OCI-LY1 (cell line): ENCODE measurements around the gene AK2.

ENCODE experiments used
- EZH2 ChIP-seq: fragments of 200-600 bp; sonication (generic), shearing (Covaris generic); IDR thresholded peaks from 2 replicates; pipeline ENCODE4 v1.8.0; 2017; ENCODE audit warnings: borderline replicate concordance, mixed run types, mild to moderate bottlenecking, antibody characterized with exemption, low read length, moderate library complexity, mixed read lengths
- TF ChIP-seq, protein P1 (sequence below): fragments of 200-600 bp; sonication (generic), shearing (Covaris generic); IDR thresholded peaks from 2 replicates; pipeline ENCODE4 v1.5.1; 2017; ENCODE audit warnings: mild to moderate bottlenecking, antibody characterized with exemption, low read length, moderate library complexity, mixed read lengths

GRCh38 chr1:33043267-33044092 lies 6.8 kb upstream of the AK2 start:
- TF ChIP-seq, protein P1, sequence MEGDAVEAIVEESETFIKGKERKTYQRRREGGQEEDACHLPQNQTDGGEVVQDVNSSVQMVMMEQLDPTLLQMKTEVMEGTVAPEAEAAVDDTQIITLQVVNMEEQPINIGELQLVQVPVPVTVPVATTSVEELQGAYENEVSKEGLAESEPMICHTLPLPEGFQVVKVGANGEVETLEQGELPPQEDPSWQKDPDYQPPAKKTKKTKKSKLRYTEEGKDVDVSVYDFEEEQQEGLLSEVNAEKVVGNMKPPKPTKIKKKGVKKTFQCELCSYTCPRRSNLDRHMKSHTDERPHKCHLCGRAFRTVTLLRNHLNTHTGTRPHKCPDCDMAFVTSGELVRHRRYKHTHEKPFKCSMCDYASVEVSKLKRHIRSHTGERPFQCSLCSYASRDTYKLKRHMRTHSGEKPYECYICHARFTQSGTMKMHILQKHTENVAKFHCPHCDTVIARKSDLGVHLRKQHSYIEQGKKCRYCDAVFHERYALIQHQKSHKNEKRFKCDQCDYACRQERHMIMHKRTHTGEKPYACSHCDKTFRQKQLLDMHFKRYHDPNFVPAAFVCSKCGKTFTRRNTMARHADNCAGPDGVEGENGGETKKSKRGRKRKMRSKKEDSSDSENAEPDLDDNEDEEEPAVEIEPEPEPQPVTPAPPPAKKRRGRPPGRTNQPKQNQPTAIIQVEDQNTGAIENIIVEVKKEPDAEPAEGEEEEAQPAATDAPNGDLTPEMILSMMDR: no peak
- TF ChIP-seq EZH2: no peak
